Urothelium cell line (cell line): Measurements from ENCODE around the gene TPBG.

Source experiments
- DNase-seq: peaks from one replicate; pipeline ENCODE4 v3.0.0; 2011; ENCODE audit warnings: low spot score, mixed read lengths
- FAIRE-seq: peaks from 2 replicates; lab custom pipeline; 2011; peaks lifted over from hg19 to GRCh38; lab: Jason Lieb, UNC

TPBG gene, protein sequence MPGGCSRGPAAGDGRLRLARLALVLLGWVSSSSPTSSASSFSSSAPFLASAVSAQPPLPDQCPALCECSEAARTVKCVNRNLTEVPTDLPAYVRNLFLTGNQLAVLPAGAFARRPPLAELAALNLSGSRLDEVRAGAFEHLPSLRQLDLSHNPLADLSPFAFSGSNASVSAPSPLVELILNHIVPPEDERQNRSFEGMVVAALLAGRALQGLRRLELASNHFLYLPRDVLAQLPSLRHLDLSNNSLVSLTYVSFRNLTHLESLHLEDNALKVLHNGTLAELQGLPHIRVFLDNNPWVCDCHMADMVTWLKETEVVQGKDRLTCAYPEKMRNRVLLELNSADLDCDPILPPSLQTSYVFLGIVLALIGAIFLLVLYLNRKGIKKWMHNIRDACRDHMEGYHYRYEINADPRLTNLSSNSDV

GRCh38 chr6:82363428-82364086 is at the start of gene TPBG:
TSS of gene TPBG (plus strand) at chr6:82363817. CDS start at chr6:82364962, 1,145 bp downstream.
- DNase-seq = peak; percentile 61
- no peak for FAIRE-seq

DNA sequence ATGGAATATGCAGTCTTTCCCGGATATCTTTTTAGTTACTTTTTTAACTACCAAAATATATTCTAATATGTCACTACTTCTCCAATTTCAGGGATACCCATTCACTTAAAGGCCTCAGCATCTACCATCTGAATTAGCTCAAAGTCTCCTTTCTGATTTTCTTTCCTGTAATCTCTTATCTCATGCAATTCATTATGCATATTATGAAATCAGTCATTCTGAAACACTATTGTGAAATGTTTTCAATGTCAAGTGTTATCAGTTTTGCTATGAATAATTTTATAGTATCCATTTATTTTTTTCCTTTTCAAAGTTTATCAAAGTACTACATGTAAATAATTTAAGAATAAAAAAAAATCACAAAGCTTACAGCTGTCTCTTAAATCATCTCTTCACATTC is 41.2 kb upstream of the TPBG start:
- no peak for DNase-seq
- no peak for FAIRE-seq

DNA sequence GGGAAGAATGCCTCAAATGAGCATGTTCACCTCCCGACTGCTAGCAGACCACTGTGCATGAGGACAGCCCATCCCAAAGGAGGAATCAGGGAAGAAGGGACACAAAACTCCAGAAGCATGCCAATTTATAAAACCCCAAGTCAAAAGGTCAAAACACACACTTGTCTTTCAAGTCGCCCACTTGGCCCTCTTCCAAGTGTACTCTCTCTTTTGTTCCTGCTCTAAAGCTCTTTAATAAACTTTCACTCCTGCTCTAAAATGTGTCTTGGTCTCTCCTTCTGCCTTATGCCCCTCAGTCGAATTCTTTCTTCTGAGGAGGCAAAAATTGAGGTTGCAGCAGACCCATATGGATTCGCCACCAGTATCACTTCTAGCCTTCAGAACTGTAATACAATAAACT is 33.9 kb upstream of the TPBG start:
- no peak for FAIRE-seq
- no peak for DNase-seq

DNA sequence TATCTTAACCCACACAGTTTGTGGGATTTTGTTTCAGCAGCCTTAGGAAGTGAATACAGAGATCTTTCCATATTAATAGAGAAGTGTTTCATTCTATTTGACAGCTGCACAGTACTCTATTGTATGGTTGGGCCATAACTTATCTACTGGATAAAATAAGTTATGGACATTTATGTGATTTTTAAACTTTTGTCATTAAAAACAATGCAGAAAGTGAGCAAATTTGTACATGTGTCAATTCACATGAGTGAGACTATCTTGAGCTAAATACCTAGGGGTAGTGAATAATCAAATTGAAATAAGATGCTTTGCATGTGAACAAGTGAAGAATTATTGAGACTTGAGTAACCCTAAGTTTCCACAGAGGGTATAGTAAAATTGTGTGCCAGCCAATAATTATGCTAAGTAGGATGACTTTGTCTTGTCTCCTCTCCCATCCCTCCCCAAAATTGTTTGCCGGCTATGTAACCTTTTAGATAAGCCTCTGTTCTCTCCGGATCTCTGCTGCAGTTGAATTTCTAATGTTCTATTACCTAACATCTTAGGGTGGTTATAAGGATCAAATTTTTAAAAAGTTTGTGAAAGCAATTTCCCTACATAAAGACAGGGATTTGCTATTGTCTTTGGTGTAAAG is 33.3 kb upstream of the TPBG start:
- FAIRE-seq (no peak), DNase-seq (no peak)

- DNase-seq (peak; percentile 2), FAIRE-seq (no peak)
Observed at GRCh38 chr6:82331031-82331773, 32.4 kb upstream of the TPBG start.

GRCh38 chr6:82333781-82334180 is 29.8 kb upstream of the TPBG start:
- FAIRE-seq = no peak

DNA sequence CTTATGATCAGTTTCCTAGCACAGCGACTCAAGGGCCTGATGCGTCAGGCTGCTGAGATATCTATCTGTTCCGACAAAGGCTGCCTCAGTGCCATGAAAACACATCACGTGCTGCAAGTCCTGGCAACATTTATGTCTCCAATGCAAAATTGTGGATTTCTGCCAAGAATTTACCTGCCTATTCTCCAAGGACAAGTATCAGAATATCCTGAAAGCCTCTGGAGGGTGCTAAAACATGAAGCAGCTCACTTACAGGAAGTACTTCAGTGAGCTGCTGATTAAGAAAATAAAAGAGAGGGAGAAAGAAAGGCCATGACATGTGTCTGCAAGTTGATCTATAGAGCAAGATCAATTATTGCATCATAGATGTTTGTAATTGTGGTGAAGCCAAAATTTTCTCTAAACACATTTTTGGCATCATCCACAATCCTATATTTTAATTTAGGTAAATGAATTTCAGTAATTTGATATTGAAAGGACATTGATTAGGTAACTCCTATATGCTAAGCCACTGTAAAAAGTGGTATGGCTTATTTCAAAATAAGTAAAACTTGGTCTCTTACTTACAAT is 25.8 kb upstream of the TPBG start:
- FAIRE-seq = no peak
- DNase-seq = no peak

More at GRCh38 chr6:82333781-82334180, 29.8 kb upstream of the TPBG start:
- DNase-seq = no peak

- DNase-seq (peak; percentile 2), FAIRE-seq (no peak)
Observed at GRCh38 chr6:82348130-82348529, 15.5 kb upstream of the TPBG start.

DNA sequence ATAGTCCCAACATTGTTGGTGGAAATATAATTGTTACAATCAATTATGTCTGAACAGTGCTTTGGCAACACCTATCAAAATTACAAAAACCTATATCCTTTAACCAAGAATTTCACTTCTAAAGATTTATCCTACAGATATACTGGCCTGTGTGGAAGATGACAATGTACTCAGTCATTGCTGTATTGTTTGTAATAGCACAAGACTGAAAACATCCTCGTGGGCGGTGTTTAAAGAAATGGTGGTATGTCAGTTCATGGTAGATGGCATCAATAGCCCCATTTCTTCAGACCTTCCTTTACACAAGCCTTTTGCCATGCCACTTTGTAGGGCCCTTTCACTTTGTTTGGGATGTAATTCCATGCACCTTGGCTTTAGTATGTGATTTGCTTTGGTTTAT is 9.8 kb upstream of the TPBG start:
- FAIRE-seq (no peak), DNase-seq (no peak)

DNA sequence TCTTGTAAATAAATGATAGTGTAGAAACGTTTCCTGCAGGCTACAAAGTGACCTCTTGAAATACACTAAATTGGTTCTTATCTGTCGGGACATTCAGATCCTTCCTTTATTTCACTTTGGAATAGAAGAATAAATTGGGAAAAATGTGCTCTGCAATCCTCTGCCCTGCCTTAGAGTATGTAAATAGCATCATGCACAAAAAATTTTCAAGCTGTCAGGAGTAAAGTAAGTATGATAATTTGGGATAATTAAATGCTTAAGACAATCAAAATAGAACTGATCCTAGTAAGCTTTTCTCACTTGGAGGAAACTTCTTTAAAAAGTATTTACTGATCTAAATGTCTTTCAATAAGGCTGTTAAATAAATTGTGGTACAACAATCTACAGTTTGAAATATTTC is 3.1 kb upstream of the TPBG start:
- DNase-seq = no peak
- FAIRE-seq = no peak

- FAIRE-seq = no peak
- DNase-seq = no peak
Observed at GRCh38 chr6:82361631-82362030, 2.0 kb upstream of the TPBG start.

DNA sequence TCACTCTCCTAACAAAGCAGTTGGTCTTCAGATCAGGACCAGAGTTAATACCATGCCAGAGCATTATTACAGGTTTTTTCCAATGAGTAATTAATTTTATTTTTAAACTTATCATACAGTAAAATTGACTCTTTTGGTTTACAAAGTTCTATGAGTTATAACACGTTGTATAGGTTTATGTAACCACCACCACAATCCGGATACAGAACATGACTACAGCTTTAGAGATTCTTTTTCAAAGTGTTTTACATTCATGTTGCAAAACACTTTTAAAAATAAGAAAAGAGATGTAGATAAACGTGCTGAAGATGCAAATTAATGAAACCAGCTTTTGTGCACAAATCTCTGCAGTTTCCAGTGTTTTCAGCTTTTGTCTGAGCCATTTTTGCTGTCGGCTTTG is 1.5 kb upstream of the TPBG start:
- DNase-seq (no peak), FAIRE-seq (no peak)

GRCh38 chr6:82362878-82363427 is 664 bp upstream of the TPBG start:
- no peak for FAIRE-seq

DNA sequence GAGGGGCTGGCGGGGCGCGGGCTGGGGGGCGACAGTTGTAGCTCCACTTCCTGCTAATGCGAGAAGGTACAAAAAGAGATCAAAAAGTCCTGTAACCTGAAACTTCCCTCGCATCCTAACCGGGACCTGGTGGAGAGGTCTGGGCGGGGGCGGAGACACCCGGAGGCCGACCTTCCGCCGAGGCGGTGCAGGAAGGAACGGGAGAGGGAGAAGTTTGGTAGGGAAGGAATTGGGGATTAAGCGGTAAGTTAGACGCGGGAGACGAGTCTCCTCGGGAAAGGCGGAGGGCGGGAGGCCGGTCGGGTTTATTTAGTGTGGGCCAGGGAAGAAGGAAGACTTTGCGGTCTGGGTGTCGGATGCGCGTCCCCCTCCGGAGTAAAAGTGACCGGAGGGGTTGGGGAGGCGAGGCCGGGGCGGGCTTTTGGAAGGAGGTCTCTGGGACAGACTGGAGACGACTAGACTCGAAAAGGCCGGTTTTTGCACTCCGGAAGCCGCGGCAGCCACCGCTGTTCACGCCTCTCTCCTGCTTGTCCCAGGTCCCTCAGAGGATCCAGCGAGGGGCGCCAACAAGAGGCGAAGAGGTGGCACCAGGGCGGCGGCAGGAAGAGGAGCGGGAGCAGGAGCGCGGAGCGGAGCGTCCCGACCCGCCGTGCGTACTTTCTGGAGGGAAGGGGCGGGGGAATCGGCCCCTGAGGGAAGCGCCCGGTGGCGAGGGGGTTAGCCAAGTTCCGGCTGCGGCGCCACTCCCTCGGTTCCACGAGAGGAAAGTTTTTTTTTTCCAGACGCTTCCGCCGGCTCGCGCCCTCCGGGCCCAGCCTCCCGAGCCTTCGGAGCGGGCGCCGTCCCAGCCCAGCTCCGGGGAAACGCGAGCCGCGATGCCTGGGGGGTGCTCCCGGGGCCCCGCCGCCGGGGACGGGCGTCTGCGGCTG is 734 bp downstream of the TPBG start:
- FAIRE-seq (no peak), DNase-seq (peak; percentile 48)

More at GRCh38 chr6:82362878-82363427, 664 bp upstream of the TPBG start:
- peak; percentile 4 for DNase-seq

- DNase-seq = peak; percentile 53
- FAIRE-seq = no peak
Observed at GRCh38 chr6:82365016-82365795, 1.6 kb downstream of the TPBG start.

- FAIRE-seq = no peak
Observed at GRCh38 chr6:82367704-82368103, 4.1 kb downstream of the TPBG start.

GRCh38 chr6:82370788-82371187 is 7.2 kb downstream of the TPBG start:
- FAIRE-seq (no peak), DNase-seq (no peak)

More at GRCh38 chr6:82367704-82368103, 4.1 kb downstream of the TPBG start:
- DNase-seq = no peak

DNA sequence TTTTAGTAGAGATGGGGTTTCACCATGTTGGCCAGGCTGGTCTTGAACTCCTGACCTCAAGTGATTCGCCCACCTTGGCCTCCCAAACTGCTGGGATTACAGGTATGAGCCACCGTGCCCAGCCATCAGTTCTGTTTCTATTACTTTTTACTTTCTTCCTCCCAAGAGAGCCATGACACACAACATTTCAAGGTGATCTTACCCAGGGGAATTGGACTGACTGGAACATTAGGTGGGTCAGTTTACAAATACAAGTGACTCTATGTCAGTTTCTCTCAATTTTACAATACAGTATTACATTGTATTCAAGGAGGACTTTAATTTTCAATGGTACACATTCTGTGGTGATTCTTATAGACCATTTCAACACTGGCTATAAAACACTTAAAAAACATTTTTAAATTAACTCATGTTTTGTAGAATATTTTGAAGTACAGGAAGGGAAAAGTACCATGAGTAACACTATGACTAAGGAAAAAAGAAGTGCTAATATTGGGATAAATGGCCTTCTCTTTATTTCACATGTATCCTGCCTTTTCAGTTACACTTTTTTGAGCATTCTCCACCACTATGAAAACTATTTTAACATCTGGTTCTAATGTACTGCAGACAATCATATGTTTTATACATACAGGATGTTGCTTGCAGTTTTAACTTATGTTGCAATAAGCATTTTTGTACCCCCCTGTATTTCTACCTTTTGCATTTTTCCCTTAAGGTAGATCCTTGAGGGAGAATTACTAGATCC is 8.4 kb downstream of the TPBG start:
- no peak for DNase-seq
- no peak for FAIRE-seq
